ENCODE data around the gene U2AF2. TPM values are rescaled to one million over a fixed set of nuclear protein-coding genes. Genes with fewer than 3 reads are reported as not detected.

The U2AF2 gene
- total RNA-seq, 3 donors from 2014 or later (not counting 1 experiment from before 2014, with no cell fraction given): 304 to 322 (median 321) TPM

DNA sequence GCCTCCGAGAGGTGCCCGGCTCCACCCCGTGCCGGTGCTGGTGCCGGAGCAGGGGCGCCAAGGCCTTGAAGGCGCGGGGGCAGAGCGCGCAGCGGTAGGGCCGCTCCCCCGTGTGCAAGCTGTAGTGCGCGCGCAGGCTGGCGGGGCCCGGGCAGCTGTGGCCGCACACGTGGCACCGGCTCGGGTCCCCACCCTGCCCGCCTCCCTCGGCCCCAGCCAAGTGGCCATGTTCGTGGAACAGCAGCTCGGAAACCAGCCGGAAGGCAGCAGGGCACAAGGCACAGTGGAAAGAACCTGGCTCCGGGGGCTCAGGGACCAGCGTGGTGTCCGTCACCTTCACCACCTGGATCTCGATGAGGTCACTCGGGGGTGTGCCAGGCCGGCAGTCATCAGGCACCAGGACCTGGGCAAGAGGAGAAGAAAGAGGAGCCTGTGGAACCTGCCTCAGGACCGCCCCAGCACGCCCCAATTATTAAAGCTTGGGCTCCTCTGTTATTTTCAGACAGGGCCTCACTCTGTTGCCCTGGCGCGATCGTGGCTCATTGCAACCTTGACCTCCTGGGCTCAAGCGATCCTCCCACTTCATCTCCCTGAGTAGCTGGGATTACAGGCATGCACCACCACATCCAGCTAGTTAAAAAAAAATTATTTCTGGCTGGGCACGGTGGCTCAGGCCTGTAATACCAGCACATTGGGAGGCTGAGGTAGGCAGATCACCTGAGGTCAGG lies 32.4 kb upstream of the U2AF2 start:
- ATAC-seq: no peak
- Histone ChIP-seq H3K4me1 (ENCODE audit: control insufficient read depth, insufficient read depth, low read length) (peaks cover 21% of the 10 kb centered on the region), H3K4me3 (ENCODE audit: low read length) (no peak overlapping the region), H3K27me3 (ENCODE audit: control insufficient read depth, insufficient read depth, low read length) (no peaks in the 10 kb centered on the region), H3K36me3 (ENCODE audit: control insufficient read depth, insufficient read depth, low read length) (peaks cover 4% of the 10 kb centered on the region), H3K27ac (ENCODE audit: low read length) (no peak overlapping the region), H3K9me3 (ENCODE audit: control insufficient read depth, insufficient read depth, low read length) (no peaks in the 10 kb centered on the region)
- no peaks in the 10 kb centered on the region for H3K27me3 Mint-ChIP-seq (ENCODE audit: low read depth in 2 of 2)
- WGBS (ENCODE audit: insufficient coverage): 98% methylated on average over 40 of the region's 40 CpGs
- H3K36me3 Mint-ChIP-seq: no peaks in the 10 kb centered on the region
- H3K4me3 Mint-ChIP-seq: no peak overlapping the region
- H3K4me1 Mint-ChIP-seq: peaks cover 14 to 31% of the 10 kb centered on the region in 2 donors
- TF ChIP-seq, protein P1, sequence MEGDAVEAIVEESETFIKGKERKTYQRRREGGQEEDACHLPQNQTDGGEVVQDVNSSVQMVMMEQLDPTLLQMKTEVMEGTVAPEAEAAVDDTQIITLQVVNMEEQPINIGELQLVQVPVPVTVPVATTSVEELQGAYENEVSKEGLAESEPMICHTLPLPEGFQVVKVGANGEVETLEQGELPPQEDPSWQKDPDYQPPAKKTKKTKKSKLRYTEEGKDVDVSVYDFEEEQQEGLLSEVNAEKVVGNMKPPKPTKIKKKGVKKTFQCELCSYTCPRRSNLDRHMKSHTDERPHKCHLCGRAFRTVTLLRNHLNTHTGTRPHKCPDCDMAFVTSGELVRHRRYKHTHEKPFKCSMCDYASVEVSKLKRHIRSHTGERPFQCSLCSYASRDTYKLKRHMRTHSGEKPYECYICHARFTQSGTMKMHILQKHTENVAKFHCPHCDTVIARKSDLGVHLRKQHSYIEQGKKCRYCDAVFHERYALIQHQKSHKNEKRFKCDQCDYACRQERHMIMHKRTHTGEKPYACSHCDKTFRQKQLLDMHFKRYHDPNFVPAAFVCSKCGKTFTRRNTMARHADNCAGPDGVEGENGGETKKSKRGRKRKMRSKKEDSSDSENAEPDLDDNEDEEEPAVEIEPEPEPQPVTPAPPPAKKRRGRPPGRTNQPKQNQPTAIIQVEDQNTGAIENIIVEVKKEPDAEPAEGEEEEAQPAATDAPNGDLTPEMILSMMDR (IDR thresholded peaks at IDR 0.05): no peak
- intact Hi-C loops (cut with micrococcal nuclease): no loop called here
- H3K9me3 Mint-ChIP-seq: no peaks in the 10 kb centered on the region
- no peak for DNase-seq
- H3K27ac Mint-ChIP-seq: no peak overlapping the region

DNA sequence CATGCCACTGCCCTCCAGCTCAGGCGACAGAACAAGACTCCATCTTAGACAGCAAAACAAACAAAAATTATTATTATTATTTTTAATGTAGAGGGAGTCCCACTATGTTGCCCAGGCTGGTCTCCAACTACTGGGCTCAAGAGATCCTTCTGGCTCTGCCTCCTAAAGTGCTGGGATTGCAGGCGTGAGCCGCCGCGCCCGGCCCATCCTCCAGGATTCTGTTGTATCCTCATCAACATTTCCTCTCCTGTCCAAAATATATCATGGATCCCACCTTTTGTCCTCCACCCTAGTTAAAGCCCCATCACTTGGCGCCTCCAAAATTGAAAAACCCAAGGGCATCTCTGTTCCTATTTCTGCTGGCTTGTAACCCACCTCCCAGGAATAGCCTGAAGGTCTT lies 31.7 kb upstream of the U2AF2 start:
- H3K4me1 Mint-ChIP-seq: peaks cover 14 to 31% of the 10 kb centered on the region in 2 donors
- Histone ChIP-seq H3K9me3 (ENCODE audit: control insufficient read depth, insufficient read depth, low read length) (no peaks in the 10 kb centered on the region), H3K36me3 (ENCODE audit: control insufficient read depth, insufficient read depth, low read length) (no peaks in the 10 kb centered on the region), H3K4me1 (ENCODE audit: control insufficient read depth, insufficient read depth, low read length) (peaks cover 21% of the 10 kb centered on the region), H3K4me3 (ENCODE audit: low read length) (no peak overlapping the region), H3K27me3 (ENCODE audit: control insufficient read depth, insufficient read depth, low read length) (no peaks in the 10 kb centered on the region), H3K27ac (ENCODE audit: low read length) (no peak overlapping the region)
- WGBS (ENCODE audit: insufficient coverage): 98% methylated on average over 6 of the region's 7 CpGs
- TF ChIP-seq, protein P1 (IDR thresholded peaks at IDR 0.05): no peak
- H3K27ac Mint-ChIP-seq: peak overlapping the region; percentile 88 to 98
- ATAC-seq (no peak), DNase-seq (no peak)
- no peaks in the 10 kb centered on the region for H3K27me3 Mint-ChIP-seq (ENCODE audit: low read depth in 2 of 2)
- no peak overlapping the region for H3K4me3 Mint-ChIP-seq
- intact Hi-C loops (cut with micrococcal nuclease): no loop called here
- no peaks in the 10 kb centered on the region for H3K9me3 Mint-ChIP-seq
- no peaks in the 10 kb centered on the region for H3K36me3 Mint-ChIP-seq

DNA sequence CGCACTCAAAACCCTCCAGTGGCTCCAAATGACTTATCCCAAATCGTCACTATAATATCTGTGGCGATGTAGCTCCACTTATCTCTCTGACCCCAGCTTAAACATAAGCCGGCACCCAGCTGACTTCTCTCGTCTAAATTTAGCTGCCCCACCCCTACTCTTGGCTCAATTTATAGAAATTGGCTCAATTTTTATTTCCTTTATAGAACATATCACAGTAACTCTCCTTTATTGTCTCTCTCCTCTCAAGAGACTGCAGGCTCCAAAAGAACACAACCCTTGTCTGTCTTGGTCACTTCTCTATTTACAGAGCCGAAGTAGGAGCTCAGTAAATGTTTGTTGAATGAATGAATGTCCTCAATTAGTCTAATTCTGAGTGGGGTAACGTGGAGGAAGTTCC lies 31.3 kb upstream of the U2AF2 start:
- Mint-ChIP-seq H3K9me3 (no peaks in the 10 kb centered on the region), H3K36me3 (no peaks in the 10 kb centered on the region), H3K27ac (peak overlapping the region; percentile 88 to 98), H3K27me3 (ENCODE audit: low read depth in 2 of 2) (no peaks in the 10 kb centered on the region), H3K4me3 (no peak overlapping the region), H3K4me1 (peaks cover 14 to 29% of the 10 kb centered on the region in 2 donors)
- 94% methylated on average over 6 of the region's 7 CpGs for WGBS (ENCODE audit: insufficient coverage)
- H3K27me3 ChIP-seq (ENCODE audit: control insufficient read depth, insufficient read depth, low read length): no peaks in the 10 kb centered on the region
- peak overlapping the region; percentile 40 for H3K27ac ChIP-seq (ENCODE audit: low read length)
- H3K9me3 ChIP-seq (ENCODE audit: control insufficient read depth, insufficient read depth, low read length): no peaks in the 10 kb centered on the region
- no peak for ATAC-seq
- H3K4me1 ChIP-seq (ENCODE audit: control insufficient read depth, insufficient read depth, low read length): peaks cover 20% of the 10 kb centered on the region
- no peak for DNase-seq
- intact Hi-C loops (cut with micrococcal nuclease): no loop called here
- no peak overlapping the region for H3K4me3 ChIP-seq (ENCODE audit: low read length)
- TF ChIP-seq, protein P1 (IDR thresholded peaks at IDR 0.05): no peak
- no peaks in the 10 kb centered on the region for H3K36me3 ChIP-seq (ENCODE audit: control insufficient read depth, insufficient read depth, low read length)

All from natural killer cell (primary cell).